K562 (cell line): ENCODE measurements around the gene CTDSPL. TPM values are rescaled to one million over a fixed set of nuclear protein-coding genes. Genes with fewer than 3 reads are reported as not detected.

Experiments
- ATAC-seq: fragments of 200-7000 bp; cut with Tn5 transposase; 3 replicates; pipeline ENCODE4 v1.9.1; 2020; ENCODE audit warnings: moderate library complexity
- BruUV-seq: library from RNA; stranded (reverse); fragments of 400-500 nt; replicated peaks from 2 replicates; lab custom pipeline; 2021; lab: Mats Ljungman, UMichigan
- CTCF ChIA-PET: fragments of 300-600 bp; formaldehyde crosslinking; extraction: SDS; loops from one replicate; lab custom pipeline; 2021; ENCODE audit warnings: low intra/inter-chr PET ratio; lab: Yijun Ruan, JAX
- POLR2A ChIA-PET: fragments of 300-600, 350-650 bp; sonication (Branson Sonifier 250); formaldehyde crosslinking; extraction: SDS; loops from one replicate; lab custom pipeline; 2021; ENCODE audit warnings: antibody characterized with exemption, inconsistent platforms; lab: Yijun Ruan, JAX
- DNase-seq, 4 experiments: peaks; one replicate each; pipeline versions ENCODE4 v3.0.0 to v3.0.0-alpha.2; 2011 to 2018; ENCODE audit warnings: low spot score in 3 of 4, mixed read lengths in 3 of 4; ENCODE audit errors: extremely low read depth in 1 of 4
- FAIRE-seq: peaks from 2 replicates; lab custom pipeline; 2011; peaks lifted over from hg19 to GRCh38; lab: Jason Lieb, UNC
- H2AFZ ChIP-seq: 2 replicates; pipeline ENCODE4 v1.6.0; 2011; ENCODE audit warnings: low read depth, low read length, control low read depth, inconsistent platforms
- H3K27ac ChIP-seq: fragments of 200-600 bp; 3 replicates; pipeline ENCODE4 v1.8.0; 2011; ENCODE audit warnings: low read depth, mild to moderate bottlenecking, control low read depth, inconsistent platforms, low read length, moderate library complexity, mixed read lengths; ENCODE audit errors: extremely low read depth
- H3K27me3 ChIP-seq, 2 experiments: fragments of 300-600 bp in 1 of 2; 2 replicates in 1 of 2; 3 replicates in 1 of 2; pipeline versions ENCODE4 v1.6.0 to v1.8.0; 2011; ENCODE audit warnings: inconsistent platforms in 2 of 2, low read length in 2 of 2, mild to moderate bottlenecking in 1 of 2, mixed read lengths in 1 of 2, moderate library complexity in 1 of 2; ENCODE audit not compliant: control insufficient read depth in 2 of 2, insufficient read depth in 2 of 2
- H3K36me3 ChIP-seq: fragments of 300-600 bp; 3 replicates; pipeline ENCODE4 v1.8.0; 2011; ENCODE audit warnings: mild to moderate bottlenecking, low read length, inconsistent platforms; ENCODE audit not compliant: control insufficient read depth, insufficient read depth
- H3K4me1 ChIP-seq, 2 experiments: fragments of 200-600 bp in 1 of 2; replicated peaks in 1 of 2; 2 replicates in 1 of 2; 3 replicates in 1 of 2; pipeline versions ENCODE4 v1.5.1 to v1.8.0; 2011; ENCODE audit warnings: inconsistent platforms in 2 of 2, low read length in 2 of 2, mild to moderate bottlenecking in 1 of 2, mixed read lengths in 1 of 2, moderate library complexity in 1 of 2; ENCODE audit not compliant: control insufficient read depth in 2 of 2, insufficient read depth in 2 of 2
- H3K4me2 ChIP-seq: 2 replicates; pipeline ENCODE4 v1.6.1; 2011; ENCODE audit warnings: low read length, control low read depth, inconsistent platforms, mixed read lengths; ENCODE audit not compliant: insufficient read depth
- H3K4me3 ChIP-seq: fragments of 200-600 bp; sonication (generic), shearing (Covaris generic); 2 replicates; pipeline ENCODE4 v1.5.1; 2016; ENCODE audit warnings: control low read depth, inconsistent platforms
- H3K79me2 ChIP-seq: fragments of 200-600 bp; 3 replicates; pipeline ENCODE4 v1.8.0; 2011; ENCODE audit warnings: low read length, inconsistent platforms; ENCODE audit not compliant: control insufficient read depth, insufficient read depth
- H3K9ac ChIP-seq, 2 experiments: 2 replicates each; pipeline versions ENCODE4 v1.6.0 to v1.6.1; 2011; ENCODE audit warnings: low read depth in 2 of 2, low read length in 2 of 2, control low read depth in 1 of 2, inconsistent platforms in 1 of 2, mild to moderate bottlenecking in 1 of 2, mixed read lengths in 1 of 2; ENCODE audit not compliant: insufficient read depth in 1 of 2
- H3K9me1 ChIP-seq: one replicate; pipeline ENCODE4 v1.6.0; 2011; ENCODE audit warnings: inconsistent platforms, mild to moderate bottlenecking, low read length, moderate library complexity; ENCODE audit not compliant: control insufficient read depth, insufficient read depth
- H3K9me3 ChIP-seq: replicated peaks from 2 replicates; pipeline ENCODE4 v1.5.1; 2011; ENCODE audit warnings: low read depth, low read length, inconsistent platforms; ENCODE audit not compliant: control insufficient read depth, insufficient read depth
- H4K20me1 ChIP-seq: replicated peaks from 2 replicates; pipeline ENCODE4 v1.6.1; 2011; ENCODE audit warnings: low read length, inconsistent platforms, mixed read lengths; ENCODE audit not compliant: control insufficient read depth, insufficient read depth
- BCLAF1 ChIP-seq, 2 experiments: fragments of 450-650 bp in 1 of 2; IDR thresholded peaks; 2 replicates each; pipeline ENCODE4 v1.6.1; 2011 to 2017; ENCODE audit warnings: low read depth in 2 of 2, antibody characterized with exemption in 1 of 2, borderline replicate concordance in 1 of 2, low read length in 1 of 2, mild to moderate bottlenecking in 1 of 2, mixed read lengths in 1 of 2; ENCODE audit not compliant: control insufficient read depth in 1 of 2
- BHLHE40 ChIP-seq: IDR thresholded peaks from 2 replicates; pipeline ENCODE4 v1.6.1; 2011; ENCODE audit warnings: low read length, improper control_type of control experiment
- CEBPB ChIP-seq: fragments of 450-650 bp; IDR thresholded peaks from 2 replicates; pipeline ENCODE4 v1.6.1; 2016; ENCODE audit warnings: missing genetic modification characterization, missing compliant biosample characterization
- FOXA3 ChIP-seq, 2 experiments: fragments of 450-650 bp in 1 of 2; sonication (generic) in 1 of 2; formaldehyde crosslinking; IDR thresholded peaks in 1 of 2; conservative IDR thresholded peaks in 1 of 2; 2 replicates each; pipeline versions ENCODE4 v1.4.0 to v1.8.0; 2020 to 2022; ENCODE audit warnings: mild to moderate bottlenecking in 2 of 2, missing genetic modification reagents in 1 of 2
- NKRF ChIP-seq: fragments of 450-650 bp; IDR thresholded peaks from 2 replicates; pipeline ENCODE4 v1.6.1; 2016; ENCODE audit warnings: borderline replicate concordance
- POLR2AphosphoS2 ChIP-seq: IDR thresholded peaks from 2 replicates; pipeline ENCODE4 v1.6.1; 2012; ENCODE audit warnings: low read length, improper control_type of control experiment
- PRPF4 ChIP-seq: fragments of 200-400 bp; formaldehyde crosslinking; IDR thresholded peaks from one replicate; pipeline ENCODE4 v1.6.1; 2017; ENCODE audit warnings: low read length, low read depth, mild to moderate bottlenecking; ENCODE audit not compliant: insufficient read depth, poor library complexity, severe bottlenecking
- SP1 ChIP-seq: sonication (generic); formaldehyde crosslinking; IDR thresholded peaks from 2 replicates; pipeline ENCODE4 v1.8.1; 2022; ENCODE audit warnings: mild to moderate bottlenecking, missing genetic modification reagents
- ZNF347 ChIP-seq: fragments of 450-650 bp; formaldehyde crosslinking; IDR thresholded peaks from 2 replicates; pipeline ENCODE4 v1.4.0; 2020; ENCODE audit warnings: low read depth, mild to moderate bottlenecking, moderate library complexity
- WGBS: fragments of 100-300 bp; shearing (Covaris generic); methylation state at CpG from one replicate; pipeline ENCODE4 v1.1.6; 2016; ENCODE audit warnings: low coverage, mixed read lengths; ENCODE audit not compliant: insufficient coverage; ENCODE audit errors: missing lambda C conversion rate; 5-methylcytosine and 5-hydroxymethylcytosine counted together
- in situ Hi-C: fragments of 300-500 bp; cut with MboI; formaldehyde crosslinking; loops from 4 replicates; pipeline ENCODE4 v1.15.0; 2018; ENCODE audit warnings: inconsistent platforms, mixed read lengths
- intact Hi-C: fragments of 100-400 bp; cut with micrococcal nuclease; formaldehyde crosslinking; loops from 2 replicates; pipeline ENCODE4 v1.14.2; 2022
- polyA plus RNA-seq, 8 experiments: library from polyadenylated mRNA; depleted of rRNA in 4 of 8; stranded (reverse) in 5 of 8; unstranded in 3 of 8; fragments of >200 nt; fragmentation: Nextera tagmentation in 2 of 8; fragmentation: Illumina TruSeq in 1 of 8; extraction: Ambion mirVana in 2 of 8; extraction: Trizol in 1 of 8; gene quantifications; 2 replicates each; pipeline versions ENCODE4 v1.2.1 to v1.2.3, GENCODE V29; 2011 to 2014; ENCODE audit warnings: inconsistent platforms in 1 of 8, missing spikeins in 1 of 8
- total RNA-seq, 7 experiments: library from RNA; depleted of rRNA in 6 of 7; stranded (reverse); fragments of >200 nt in 6 of 7; fragmentation: Illumina TruSeq in 2 of 7; extraction: Trizol in 2 of 7; gene quantifications; 2 replicates each; pipeline versions ENCODE4 v1.2.1 to v1.2.3, GENCODE V29; 2011 to 2021; ENCODE audit warnings: low replicate concordance in 1 of 7

The CTDSPL gene
- total and polyA plus RNA-seq, 9 of the 15 experiments (the other 6 are each of a cell fraction or from before 2014, with no cell fraction given): 5.1 to 19.3 (median 11.3) TPM

- TF ChIP-seq NKRF (no peak), FOXA3 (CRISPR knock-in tag; conservative IDR thresholded peaks at IDR 0.05 in 1 of 2, IDR thresholded peaks at IDR 0.05 in 1 of 2) (peak; percentile 66 to 75; a peak in 3 of 4 replicates)
Observed at GRCh38 chr3:37974121-37975083, 112.7 kb downstream of the CTDSPL start (continued).

- POLR2A ChIA-PET: interaction anchor here (0.6 to 1.4 kb wide), 5 partner anchors 12 to 78 kb away, joined by 3 to 8 read pairs (median 3); no protein-coding TSS in a partner anchor
- H3K9ac ChIP-seq: no peak overlapping the region
- peak overlapping the region; percentile 56 for H2AFZ ChIP-seq
- H3K9me1 ChIP-seq: no peaks in the 10 kb centered on the region
- no peak for DNase-seq
- CTCF ChIA-PET: no interaction called here
- H3K4me3 ChIP-seq: no peak overlapping the region
- no peak for ATAC-seq
- H3K27ac ChIP-seq: no peak overlapping the region
- no TSS peak for BruUV-seq
- FAIRE-seq: no peak
- 75% methylated on average over 8 of the region's 8 CpGs for WGBS
- H3K27me3 ChIP-seq: no peaks in the 10 kb centered on the region
- H3K4me2 ChIP-seq: no peak overlapping the region
- intact Hi-C loops (no loop called here), in situ Hi-C loops (no loop called here)
- H3K79me2 ChIP-seq: no peaks in the 10 kb centered on the region
- H3K36me3 ChIP-seq: peaks cover 4% of the 10 kb centered on the region; the same call in 1 of the 3 replicates
- no peaks in the 10 kb centered on the region for H4K20me1 ChIP-seq
- no peaks in the 10 kb centered on the region for H3K9me3 ChIP-seq
- peaks cover 7 to 9% of the 10 kb centered on the region in 2 experiments; a peak in 4 of 5 replicates for H3K4me1 ChIP-seq
- TF ChIP-seq BCLAF1 (IDR thresholded peaks at IDR 0.05; ENCODE audit: borderline replicate concordance in 1 of 2, control insufficient read depth in 1 of 2, low read depth in 2 of 2, low read length in 1 of 2) (no peak), BHLHE40 (no peak), PRPF4 (no peak), CEBPB (tag) (peak; percentile 76), POLR2AphosphoS2 (no peak), ZNF347 (no peak), SP1 (CRISPR knock-in tag) (no peak)
Observed at GRCh38 chr3:37979541-37980461, 118.1 kb downstream of the CTDSPL start.
